SHP77 treated with DMSO at 0.1 percent for 48 hours (cell line): ENCODE data around the gene TRANK1.
"Not testable (repeated sequence)": the region's sequence is repeated elsewhere in the genome, so short reads cannot be mapped to it uniquely, and the experiment has no call there.

Experiments used
- DNase-seq: peaks from one replicate; lab custom pipeline; 2025; lab: John Stamatoyannopoulos, UW

Gene TRANK1

GRCh38 chr3:36892457-36893136 is 52.3 kb downstream of the TRANK1 start:
- no peak for DNase-seq

- DNase-seq, result no peak
Observed at GRCh38 chr3:36891701-36892160, 53.1 kb downstream of the TRANK1 start.

GRCh38 chr3:36891097-36891496 is 53.8 kb downstream of the TRANK1 start:
- not testable (repeated sequence) for DNase-seq

- no peak for DNase-seq
Observed at GRCh38 chr3:36890261-36890660, 54.6 kb downstream of the TRANK1 start.

- no peak for DNase-seq
Observed at GRCh38 chr3:36881735-36882134, 63.1 kb downstream of the TRANK1 start.

GRCh38 chr3:36879842-36880241 is 65.0 kb downstream of the TRANK1 start:
- DNase-seq, result not testable (repeated sequence)

- no peak for DNase-seq
Observed at GRCh38 chr3:36877930-36878685, 66.7 kb downstream of the TRANK1 start.

GRCh38 chr3:36876181-36876936 is 68.5 kb downstream of the TRANK1 start:
- DNase-seq, result no peak

- DNase-seq, result no peak
Observed at GRCh38 chr3:36875397-36875796, 69.5 kb downstream of the TRANK1 start.

- DNase-seq, result no peak
Observed at GRCh38 chr3:36874424-36874823, 70.4 kb downstream of the TRANK1 start.

GRCh38 chr3:36871379-36872126 is 73.3 kb downstream of the TRANK1 start:
- DNase-seq, result no peak

GRCh38 chr3:36868614-36869436 is 76.0 kb downstream of the TRANK1 start:
- DNase-seq, result peak; percentile 46

- no peak for DNase-seq
Observed at GRCh38 chr3:36867810-36868209, 77.0 kb downstream of the TRANK1 start.

- DNase-seq, result no peak
Observed at GRCh38 chr3:36866368-36866767, 78.5 kb downstream of the TRANK1 start.

- DNase-seq, result no peak
Observed at GRCh38 chr3:36864180-36865053, 80.4 kb downstream of the TRANK1 start.

- no peak for DNase-seq
Observed at GRCh38 chr3:36862076-36862755, 82.6 kb downstream of the TRANK1 start.

- no peak for DNase-seq
Observed at GRCh38 chr3:36859494-36859893, 85.4 kb downstream of the TRANK1 start.

GRCh38 chr3:36852071-36852470 is 92.8 kb downstream of the TRANK1 start:
- DNase-seq, result no peak

GRCh38 chr3:36850743-36851142 is 94.1 kb downstream of the TRANK1 start:
- DNase-seq, result no peak
